COLO829 (cell line): ENCODE measurements around the gene MEF2C.
A peak's percentile ranks its signal among the peaks of the same experiment; 100 is the strongest.

ENCODE experiments used
- DNase-seq: peaks from one replicate; pipeline ENCODE4 v3.0.0; 2012; ENCODE audit warnings: low spot score

MEF2C gene

DNA sequence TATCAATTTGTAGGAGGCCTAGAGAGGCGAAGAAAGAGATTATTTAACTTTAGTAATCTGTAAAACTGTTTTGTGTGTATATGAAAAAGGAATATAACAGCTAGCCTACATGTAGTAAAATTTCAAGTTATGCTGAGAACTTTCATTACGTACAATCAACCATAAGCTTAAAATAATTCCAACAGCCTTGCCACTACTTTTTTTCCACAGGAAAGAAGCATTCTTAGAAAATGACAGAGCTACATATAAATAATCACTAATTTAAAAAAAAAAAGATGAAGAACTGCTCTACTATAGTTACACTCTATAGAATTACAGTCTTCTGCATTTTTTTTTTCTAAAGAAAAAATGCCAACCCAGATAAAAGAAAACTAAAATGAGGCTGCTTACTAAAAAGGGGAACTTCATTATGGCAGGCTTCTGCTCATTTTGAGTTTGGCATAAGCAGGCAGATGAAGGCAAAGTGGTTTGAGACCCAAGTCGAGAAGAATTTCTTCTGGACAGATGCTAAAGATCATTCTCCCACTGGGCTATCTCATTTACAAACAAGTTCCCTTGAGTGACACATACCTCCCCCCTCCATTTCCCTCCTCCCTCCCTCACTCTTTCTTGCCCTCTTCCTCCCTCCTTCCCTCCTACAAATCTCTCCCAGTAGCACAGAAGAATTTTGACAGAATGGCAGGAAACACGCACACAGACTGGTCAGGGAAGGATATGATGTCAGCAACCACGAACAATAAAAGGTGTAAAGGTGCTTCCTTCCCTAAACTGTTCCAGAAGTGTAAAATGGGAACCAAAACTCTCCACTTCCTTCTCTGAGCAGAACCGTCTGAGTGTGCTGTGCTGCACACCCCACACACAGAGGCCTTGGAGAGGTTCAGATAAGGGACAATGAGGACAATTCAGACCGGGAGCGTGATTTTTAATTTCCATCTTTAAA is 56.1 kb downstream of the MEF2C start:
- no peak for DNase-seq

DNA sequence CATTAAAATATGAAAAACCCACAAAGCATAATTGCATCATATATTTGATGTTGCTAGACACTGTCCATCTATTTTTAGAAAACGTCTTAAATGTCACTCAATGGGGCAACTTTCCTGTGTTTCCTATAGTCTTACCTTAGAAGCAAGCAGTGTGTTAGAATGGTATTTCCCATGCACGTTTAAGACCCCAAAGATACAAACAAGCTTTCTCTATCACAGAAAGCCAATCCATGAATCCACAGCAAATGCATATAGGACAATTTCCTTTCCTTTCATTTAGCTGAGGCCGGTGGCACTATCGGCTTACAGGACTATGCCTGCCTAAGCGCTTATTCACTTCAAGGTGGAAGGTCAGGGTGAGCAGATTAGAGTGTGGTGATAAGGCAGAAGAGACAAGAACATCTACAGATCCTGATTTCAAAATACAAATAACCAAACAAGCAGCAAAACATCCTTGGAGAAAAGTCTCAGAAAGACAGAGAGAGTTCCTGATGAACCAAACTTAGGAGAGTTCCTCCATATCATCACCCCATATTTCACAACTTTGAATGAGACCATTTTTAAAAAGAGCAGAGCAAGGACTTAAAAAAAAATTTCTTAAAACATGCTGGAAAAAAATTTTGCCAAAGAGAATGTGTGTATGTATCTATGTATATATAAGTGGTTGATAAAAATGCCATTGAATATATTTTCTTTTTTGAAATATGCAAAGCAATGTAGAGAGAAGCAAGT is 57.2 kb downstream of the MEF2C start:
- no peak for DNase-seq

DNA sequence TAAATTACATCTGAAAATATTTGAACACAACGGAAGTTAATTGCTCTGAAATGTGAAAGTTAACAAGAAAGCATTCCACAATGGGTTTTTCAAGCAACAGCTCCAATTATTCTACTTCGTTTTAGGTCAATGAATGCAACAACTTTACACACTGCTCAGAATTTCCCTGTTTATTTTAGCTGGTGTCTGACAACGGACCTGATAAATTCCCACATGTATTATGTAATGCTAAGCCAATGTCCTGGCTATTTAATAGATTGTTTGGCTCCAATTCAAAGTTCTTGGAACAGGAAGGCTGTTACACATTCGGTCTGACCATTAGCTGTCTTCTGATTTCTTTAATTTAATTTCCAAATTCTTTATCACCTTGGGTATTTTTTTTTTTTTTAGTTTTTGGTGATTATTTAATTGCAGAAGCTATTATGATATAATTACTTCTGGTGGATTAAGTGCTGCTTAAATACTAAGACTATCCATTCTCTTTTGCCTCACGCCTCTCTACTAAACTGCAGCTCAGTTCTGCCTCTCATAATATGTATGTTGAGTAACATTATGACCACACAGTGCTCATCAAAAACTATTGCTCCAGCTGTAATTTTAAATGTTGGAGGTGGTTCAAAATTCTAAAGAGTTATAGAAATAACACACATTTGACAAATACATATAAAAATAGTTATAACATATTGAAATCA is 57.9 kb downstream of the MEF2C start:
- no peak for DNase-seq

DNA sequence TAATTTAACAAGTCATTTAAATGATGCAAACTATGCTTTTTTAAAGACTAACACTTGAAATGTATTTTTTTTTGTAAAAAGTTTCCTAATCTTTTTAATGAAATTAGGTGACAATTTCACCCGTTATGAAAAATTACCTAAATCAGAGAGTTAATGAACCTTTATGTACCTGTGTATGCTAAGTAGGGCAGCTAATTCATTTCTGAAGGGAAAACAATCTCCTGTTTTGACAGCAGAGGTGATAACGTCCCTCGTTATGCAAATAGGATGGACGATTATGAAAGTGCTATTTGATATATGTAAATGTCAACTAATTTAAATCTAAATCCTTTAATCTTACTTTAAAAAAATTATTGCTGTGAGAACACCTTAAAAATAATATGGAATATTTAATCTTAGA is 58.8 kb downstream of the MEF2C start:
- no peak for DNase-seq

DNA sequence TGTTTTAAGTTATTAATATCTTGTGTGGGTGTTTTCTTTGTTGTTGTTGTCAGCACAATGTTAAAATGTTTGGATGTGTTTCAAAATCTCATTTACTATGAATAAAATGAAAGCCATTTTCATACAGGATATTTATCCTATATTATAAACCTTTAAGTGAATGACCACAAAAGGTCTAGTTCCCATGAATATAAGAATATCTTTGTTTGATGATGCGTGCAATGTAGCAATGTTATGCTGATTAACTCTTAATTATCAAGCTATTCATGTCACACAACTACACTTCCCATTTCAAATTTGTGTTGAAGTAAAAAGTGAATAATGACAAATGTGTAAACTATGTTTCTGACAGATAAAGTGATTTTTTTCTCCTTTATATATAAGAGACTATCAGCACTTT is 59.8 kb downstream of the MEF2C start:
- no peak for DNase-seq

DNA sequence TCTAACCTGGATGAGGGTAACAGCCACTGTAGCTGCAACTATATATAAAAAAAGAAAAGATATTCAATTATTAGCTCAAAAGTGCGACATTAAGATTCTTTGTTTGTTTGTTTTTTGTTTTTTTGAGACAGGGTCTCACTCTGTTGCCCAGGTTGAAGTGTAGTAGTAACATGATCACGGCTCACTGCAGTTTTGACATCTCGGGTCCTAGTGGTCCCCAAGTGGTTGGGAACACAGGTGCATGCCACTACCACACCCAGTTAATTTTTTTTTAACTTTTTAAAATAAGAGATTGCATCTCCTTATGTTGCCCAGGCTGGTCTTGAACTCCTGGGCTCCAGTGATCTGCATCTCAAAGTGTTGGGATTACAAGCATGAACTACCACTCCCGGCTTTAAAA is 61.8 kb downstream of the MEF2C start:
- DNase-seq: no peak

DNA sequence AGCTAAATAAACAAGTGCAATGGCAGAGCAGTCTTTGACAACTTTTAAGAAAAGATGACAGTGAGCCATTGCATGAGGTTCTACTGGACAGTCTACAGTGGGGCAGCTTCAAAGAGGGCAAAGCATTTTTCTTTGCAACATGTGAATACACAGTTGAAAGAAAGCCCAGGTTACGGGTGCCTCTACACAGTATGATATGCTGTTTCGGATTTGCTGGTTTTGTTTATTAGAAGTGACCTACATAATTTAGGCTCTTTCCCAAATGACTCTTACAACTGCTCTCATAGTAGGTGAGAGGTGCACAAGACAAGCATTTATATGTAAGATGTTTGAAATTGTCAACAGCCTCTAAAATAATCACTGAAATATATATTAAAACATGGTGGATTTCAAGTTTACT is 62.4 kb downstream of the MEF2C start:
- no peak for DNase-seq

DNA sequence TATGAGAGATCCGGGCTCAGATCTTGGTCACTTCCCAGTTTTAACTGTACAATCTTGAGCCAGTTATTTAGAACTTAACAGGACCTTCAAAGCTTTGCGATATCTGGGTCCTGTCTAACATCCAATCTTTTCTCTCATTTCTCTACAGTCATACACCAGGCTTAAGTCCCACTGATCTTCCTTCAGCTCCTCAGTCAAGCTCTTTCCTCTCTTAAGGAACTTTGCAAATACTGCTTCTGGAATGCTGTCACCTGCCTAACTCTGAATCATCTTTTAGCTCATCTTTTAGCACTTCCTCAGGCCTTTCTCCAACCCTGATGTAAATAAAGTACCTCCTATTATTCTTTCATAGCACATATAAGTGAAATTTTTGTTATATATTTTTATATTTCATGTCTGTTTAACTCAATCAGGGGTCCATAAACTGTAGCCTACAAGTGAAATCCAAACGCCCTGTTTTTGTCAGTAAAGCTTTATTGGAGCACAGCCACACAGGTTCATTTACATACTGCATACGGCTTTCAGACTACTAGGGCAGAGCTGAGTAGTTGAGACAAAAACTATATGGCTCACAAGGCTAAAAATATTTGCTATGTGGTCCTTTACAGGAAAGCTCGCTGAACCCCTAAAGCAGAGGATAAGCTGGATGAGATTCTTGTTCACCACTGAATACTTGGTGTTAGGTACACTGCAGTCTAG is 63.5 kb downstream of the MEF2C start:
- DNase-seq: no peak

DNA sequence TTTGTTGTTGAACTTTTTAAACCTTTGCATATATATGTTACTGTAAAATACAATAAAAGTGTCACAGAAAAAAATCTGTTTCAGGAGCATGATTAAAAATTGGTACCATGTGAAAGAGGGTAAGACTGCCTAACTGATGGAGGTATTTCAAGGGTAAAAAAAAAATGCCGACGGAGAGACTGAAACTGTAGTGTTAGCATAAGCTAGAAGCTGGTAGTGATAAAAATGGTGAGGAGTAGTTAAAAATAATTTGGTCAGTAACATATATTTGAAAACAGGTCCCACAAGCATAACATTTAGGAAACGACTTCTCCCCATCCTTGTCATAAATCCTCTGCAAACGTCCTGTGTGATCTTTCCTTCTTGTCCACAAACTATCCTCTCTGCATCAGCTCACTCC is 64.7 kb downstream of the MEF2C start:
- no peak for DNase-seq

DNA sequence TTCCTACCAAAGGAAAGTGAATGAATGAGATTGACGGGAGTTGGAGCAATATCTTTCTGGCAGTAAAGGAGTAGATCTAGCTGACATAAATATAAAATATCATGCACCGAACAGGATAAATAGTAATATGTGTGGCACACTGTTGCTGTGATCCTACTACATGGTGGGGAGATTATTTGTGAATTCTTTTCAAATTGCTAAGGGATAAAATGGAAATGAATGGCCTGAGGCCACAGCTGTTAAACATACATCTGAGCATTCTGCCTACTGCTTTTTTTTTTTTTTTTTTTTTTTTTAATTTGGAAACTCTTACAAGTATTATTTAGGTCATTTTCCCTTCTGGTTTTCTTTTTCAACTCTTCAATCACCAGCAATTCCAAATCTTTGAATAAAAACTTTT is 66.8 kb downstream of the MEF2C start:
- DNase-seq: no peak

DNA sequence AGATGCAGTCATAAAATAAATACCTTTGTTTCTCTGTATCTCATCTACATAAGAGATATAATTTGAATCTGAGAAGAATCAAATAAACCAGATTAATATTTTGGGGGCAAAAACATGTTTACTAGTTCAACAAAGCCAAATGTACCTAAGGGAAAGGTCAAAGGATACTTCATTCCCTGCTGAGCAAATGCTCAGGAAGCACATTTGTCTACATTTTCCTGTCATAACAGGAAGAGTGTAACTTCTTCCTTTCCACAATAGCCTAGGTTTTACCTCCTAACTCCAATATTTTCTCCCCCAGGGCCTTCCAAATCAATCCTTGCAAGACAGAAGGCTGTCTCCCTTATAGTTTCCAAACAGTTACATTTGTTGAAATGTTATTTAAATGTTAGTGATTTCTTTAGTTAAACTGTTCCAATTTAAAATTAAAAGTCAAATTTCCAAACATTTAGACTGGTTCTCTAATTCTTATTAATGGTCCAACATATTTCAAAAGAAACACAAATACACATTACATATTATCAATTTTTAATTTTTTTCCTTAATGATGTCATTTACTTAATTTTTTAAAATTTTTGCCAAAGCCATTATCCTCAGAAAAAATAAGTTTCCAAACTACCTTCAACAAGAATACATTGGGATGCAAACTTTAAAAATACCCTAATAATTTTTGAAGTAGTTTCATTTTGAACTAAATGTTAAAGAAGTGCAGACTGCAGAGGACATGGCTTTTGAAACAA is 67.8 kb downstream of the MEF2C start:
- DNase-seq: no peak

DNA sequence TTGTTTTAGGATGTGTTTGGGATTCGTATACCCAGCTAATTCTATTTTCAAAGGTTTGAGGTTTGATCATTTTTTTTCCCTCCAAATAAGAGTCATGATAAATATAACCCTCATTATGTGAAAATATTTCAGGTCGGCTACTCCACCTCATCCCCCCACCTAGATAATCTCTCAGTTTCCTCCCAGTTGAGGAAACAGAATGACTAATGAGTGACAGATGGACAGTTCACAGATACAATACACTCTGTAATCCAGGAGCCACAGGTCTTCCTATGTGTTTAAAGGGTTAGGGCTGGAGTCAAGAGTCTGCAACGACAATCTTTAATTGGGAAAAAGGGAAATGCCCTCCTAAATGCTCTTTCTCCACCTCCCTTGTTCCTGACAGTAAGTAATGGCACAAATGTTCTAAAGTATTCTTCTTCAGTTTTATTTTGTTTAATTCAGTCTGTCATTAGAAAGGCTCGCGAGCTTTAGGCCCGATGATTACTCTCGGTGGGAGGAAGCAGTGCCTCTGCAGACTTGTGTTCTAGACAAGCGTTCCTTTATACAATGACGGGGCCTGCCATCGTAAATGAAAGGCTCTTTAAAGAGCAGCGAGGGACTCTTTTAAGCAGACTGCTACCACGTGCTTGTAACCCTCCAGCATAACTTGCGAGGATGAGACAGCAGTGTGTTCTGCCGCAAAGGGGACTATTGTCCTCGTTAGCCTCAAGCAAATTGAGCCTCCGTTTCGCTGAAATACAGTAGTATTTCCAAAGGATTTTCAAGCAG is 69.0 kb downstream of the MEF2C start:
- peak; percentile 62 for DNase-seq

DNA sequence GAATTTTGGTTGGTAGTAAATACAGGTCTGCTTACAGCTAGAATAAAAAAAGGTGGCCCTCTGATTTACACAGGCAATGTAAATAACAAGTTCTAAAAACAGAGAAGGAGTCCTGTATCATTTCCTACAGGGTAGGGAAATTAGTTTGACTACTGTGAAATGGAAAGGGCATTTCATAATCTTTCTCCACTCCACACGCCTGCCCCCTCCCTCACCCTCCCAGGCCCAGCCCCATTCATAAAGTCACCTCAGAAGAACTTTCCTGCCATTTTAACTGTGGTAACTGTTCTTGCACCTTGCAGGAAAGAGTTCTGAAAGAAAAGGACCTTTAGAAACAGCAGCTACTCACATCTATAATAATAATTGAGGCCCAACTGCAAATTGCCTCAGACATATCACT is 69.7 kb downstream of the MEF2C start:
- DNase-seq: no peak

DNA sequence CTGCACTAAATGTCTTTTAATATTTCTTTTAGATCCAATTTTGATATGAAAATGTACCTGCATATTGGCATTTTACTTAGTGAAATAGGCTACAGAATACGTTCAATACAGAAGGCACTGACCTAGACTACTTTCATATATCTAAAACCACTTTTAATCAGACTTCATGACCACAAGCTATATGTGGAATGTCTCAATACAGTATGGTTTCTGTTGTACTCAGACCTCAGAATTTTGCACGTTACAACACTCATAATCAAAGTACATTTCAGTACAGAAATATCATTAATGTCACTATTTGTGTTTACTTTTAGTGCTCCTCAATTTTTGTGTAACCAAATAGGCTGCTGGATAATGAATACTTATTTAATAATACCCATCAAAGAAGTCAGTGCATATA is 74.8 kb downstream of the MEF2C start:
- DNase-seq: no peak

DNA sequence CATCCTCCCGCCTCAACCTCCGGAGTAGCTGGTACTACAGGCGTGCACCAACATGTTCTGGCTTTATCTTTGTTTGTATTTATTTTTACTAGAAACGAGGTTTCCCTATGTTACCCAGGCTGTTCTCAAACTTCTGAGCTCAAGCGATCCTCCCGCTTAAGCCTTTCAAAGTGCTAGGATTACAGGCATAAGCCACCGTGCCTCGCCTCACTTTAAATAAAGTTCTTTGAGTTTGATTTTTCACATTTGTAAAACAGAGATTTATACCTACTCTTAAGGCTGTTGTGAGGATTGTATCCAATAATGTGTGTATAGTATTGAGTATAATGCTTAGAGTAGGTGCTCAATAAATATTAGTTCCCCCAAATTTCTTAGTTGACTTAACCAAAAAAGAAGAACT is 75.7 kb downstream of the MEF2C start:
- no peak for DNase-seq

DNA sequence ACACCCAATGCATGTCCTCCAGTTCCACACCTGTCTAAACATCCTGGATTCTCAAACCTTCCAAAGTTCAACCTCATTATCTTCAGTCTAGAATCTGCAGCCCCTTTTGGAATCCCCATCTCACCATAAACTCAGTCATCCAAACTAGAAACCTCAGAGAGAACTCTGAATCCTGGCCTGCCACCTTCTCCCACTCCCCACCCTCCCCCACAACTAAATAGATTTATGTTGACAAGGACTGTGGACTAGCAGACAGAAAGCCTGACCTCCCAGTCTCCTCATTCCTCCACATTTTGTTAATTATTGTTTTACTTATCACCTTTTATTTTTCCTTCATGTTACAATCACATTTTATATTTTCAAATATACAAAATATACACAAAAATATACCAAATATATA is 76.6 kb downstream of the MEF2C start:
- DNase-seq: no peak

DNA sequence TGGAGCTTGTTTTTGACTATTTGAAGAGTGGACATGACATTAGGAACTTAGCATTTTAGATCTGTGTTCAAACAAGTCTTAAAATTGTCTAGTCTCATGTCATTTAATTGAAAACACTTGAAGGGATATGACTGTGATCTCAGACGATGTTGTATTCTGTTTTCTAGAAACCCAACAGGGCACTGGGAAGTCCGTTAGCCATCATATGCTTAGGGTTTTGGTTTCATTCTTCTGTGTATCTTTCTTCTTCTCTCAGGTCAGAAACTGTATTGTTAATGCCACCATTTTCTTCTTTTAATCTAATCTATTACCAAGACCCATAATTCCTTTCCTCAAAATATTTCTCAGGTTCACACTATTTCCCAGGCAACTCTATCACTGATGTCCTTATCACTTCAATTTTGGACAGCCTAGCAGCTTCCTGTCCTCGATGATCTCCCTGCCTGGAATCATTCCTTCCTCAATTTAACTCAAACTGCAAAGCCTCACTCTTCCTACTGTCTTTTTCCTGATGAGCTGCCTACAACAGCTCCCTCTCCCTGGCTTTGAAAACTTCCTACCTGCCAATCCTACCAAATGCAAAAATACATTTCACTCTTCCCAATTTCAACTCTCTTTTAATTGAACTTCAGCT is 77.7 kb downstream of the MEF2C start:
- DNase-seq: no peak

DNA sequence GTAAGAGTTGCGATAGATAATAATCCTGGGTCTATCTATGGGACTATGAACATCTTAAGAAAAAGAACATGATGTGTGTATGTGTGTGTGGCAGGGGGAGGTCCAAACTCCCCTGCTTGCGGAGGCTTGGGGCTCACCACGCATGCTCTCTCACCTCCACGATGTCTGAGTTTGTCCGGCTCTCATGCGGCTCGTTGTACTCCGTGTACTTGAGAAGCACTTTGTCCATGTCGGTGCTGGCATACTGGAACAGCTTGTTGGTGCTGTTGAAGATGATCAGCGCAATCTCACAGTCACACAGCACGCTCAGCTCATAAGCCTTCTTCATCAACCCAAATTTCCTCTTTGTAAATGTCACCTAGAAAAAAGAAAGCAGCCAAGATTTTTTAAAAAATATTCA is 78.5 kb downstream of the MEF2C start:
- no peak for DNase-seq

DNA sequence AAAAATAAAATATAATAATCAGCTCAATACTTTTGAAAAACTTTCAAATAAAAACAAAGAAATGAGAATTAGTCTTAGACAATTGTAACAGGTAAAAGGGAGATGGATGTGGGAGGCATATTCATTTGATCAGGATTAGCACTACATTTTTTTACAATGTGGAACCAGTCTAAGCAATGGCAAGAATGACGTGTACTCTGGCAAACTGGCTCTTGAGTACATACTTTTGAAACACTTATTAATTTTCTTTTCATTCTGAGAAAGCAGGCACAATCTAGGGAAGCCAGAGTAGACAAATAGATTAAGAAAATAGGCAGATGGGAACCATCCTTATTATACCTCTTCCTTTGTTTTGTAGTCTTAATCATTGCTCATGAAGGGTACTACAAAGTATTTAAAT is 79.7 kb downstream of the MEF2C start:
- DNase-seq: no peak

DNA sequence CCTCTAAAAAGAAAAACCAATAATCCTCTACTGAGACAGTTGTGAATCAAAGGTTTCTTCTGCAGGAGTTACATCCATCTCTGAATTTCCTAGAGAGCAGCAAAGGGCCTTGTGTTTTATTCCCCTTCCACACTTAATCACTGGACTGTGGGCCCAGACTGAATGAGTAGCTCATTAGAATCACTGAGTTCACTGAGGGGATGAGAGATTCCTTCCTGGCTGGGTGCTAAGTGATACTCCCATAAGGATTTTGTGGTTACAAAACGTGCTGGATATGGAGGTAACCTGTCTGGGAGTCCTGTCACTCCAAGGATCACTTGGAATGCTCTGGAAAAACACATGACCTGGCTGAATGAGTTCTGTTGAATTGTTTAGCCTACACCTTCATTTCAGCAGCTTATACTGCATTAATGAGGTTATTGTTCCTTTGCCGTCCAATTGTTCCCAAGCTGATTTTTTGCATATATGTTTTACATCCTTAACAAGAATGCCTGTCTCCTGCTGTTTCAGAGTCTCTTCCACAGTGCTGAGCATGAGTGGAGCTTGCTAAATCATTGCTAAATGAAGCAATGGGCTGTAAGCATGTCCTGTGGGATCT is 82.9 kb downstream of the MEF2C start:
- no peak for DNase-seq
